ENCODE data around the gene PLEKHA7.
A peak's percentile ranks its signal among the peaks of the same experiment; 100 is the strongest.

GRCh38 chr11:16780698-16781550 is 233.3 kb downstream of the PLEKHA7 start:
- TF ChIP-seq CTCF (IDR thresholded peaks at IDR 0.05; ENCODE audit: control extremely low read depth in 1 of 3, insufficient read depth in 1 of 3, low read depth in 1 of 3, low read length in 3 of 3): peak in 2 of 3 experiments; percentile 5 to 14; a peak in 2 of 4 replicates
- no peak for TF ChIP-seq CEBPB (IDR thresholded peaks at IDR 0.05; ENCODE audit: low read depth, low read length)
- no peak for TF ChIP-seq SRF (IDR thresholded peaks at IDR 0.05; ENCODE audit: low read depth, low read length)
- TF ChIP-seq EZH2 (IDR thresholded peaks at IDR 0.05; ENCODE audit: low read depth, low read length, severe bottlenecking): no peak
- no peak for TF ChIP-seq ASH2L (IDR thresholded peaks at IDR 0.05; ENCODE audit: low read length)
